LNCaP clone FGC (cell line): ENCODE measurements around the gene TOPAZ1.

Source experiments
- DNase-seq: peaks from one replicate; pipeline ENCODE4 v3.0.0-alpha.2; 2011; ENCODE audit warnings: low read depth
- H3K4me3 ChIP-seq: 2 replicates; pipeline ENCODE4 v1.5.1; 2011; ENCODE audit warnings: mild to moderate bottlenecking, low read depth, low read length, control low read depth
- CTCF ChIP-seq: IDR thresholded peaks from 2 replicates; pipeline ENCODE4 v1.5.1; 2012; ENCODE audit warnings: mild to moderate bottlenecking; ENCODE audit not compliant: control insufficient read depth, insufficient read depth; ENCODE audit errors: extremely low read depth

The TOPAZ1 gene

GRCh38 chr3:44210967-44211366 is 30.7 kb upstream of the TOPAZ1 start:
- no peak for TF ChIP-seq CTCF
- no peak overlapping the region for H3K4me3 ChIP-seq
- no peak for DNase-seq

- TF ChIP-seq CTCF = no peak
- H3K4me3 ChIP-seq = no peak overlapping the region
- no peak for DNase-seq
Observed at GRCh38 chr3:44222337-44222736, 19.3 kb upstream of the TOPAZ1 start.

- no peak overlapping the region for H3K4me3 ChIP-seq
- TF ChIP-seq CTCF = no peak
- no peak for DNase-seq
Observed at GRCh38 chr3:44223299-44223698, 18.4 kb upstream of the TOPAZ1 start.

GRCh38 chr3:44224131-44224530 is 17.6 kb upstream of the TOPAZ1 start:
- H3K4me3 ChIP-seq = no peak overlapping the region
- no peak for DNase-seq
- TF ChIP-seq CTCF = no peak

GRCh38 chr3:44226573-44226972 is 15.1 kb upstream of the TOPAZ1 start:
- H3K4me3 ChIP-seq = no peak overlapping the region
- DNase-seq = no peak
- no peak for TF ChIP-seq CTCF

GRCh38 chr3:44227632-44228031 is 14.1 kb upstream of the TOPAZ1 start:
- TF ChIP-seq CTCF = no peak
- DNase-seq = no peak

GRCh38 chr3:44228900-44229299 is 12.8 kb upstream of the TOPAZ1 start:
- TF ChIP-seq CTCF = no peak
- H3K4me3 ChIP-seq = no peak overlapping the region
- no peak for DNase-seq

More at GRCh38 chr3:44227632-44228031, 14.1 kb upstream of the TOPAZ1 start:
- no peak overlapping the region for H3K4me3 ChIP-seq
